ENCODE measurements around the gene APPL1.

The APPL1 gene, protein sequence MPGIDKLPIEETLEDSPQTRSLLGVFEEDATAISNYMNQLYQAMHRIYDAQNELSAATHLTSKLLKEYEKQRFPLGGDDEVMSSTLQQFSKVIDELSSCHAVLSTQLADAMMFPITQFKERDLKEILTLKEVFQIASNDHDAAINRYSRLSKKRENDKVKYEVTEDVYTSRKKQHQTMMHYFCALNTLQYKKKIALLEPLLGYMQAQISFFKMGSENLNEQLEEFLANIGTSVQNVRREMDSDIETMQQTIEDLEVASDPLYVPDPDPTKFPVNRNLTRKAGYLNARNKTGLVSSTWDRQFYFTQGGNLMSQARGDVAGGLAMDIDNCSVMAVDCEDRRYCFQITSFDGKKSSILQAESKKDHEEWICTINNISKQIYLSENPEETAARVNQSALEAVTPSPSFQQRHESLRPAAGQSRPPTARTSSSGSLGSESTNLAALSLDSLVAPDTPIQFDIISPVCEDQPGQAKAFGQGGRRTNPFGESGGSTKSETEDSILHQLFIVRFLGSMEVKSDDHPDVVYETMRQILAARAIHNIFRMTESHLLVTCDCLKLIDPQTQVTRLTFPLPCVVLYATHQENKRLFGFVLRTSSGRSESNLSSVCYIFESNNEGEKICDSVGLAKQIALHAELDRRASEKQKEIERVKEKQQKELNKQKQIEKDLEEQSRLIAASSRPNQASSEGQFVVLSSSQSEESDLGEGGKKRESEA

GRCh38 chr3:57227204-57227929 is at the start of gene APPL1:
APPL1 (plus strand) TSS chr3:57227729; CDS start chr3:57227884, 155 bp downstream.
- peak; percentile 89 for DNase-seq

DNA sequence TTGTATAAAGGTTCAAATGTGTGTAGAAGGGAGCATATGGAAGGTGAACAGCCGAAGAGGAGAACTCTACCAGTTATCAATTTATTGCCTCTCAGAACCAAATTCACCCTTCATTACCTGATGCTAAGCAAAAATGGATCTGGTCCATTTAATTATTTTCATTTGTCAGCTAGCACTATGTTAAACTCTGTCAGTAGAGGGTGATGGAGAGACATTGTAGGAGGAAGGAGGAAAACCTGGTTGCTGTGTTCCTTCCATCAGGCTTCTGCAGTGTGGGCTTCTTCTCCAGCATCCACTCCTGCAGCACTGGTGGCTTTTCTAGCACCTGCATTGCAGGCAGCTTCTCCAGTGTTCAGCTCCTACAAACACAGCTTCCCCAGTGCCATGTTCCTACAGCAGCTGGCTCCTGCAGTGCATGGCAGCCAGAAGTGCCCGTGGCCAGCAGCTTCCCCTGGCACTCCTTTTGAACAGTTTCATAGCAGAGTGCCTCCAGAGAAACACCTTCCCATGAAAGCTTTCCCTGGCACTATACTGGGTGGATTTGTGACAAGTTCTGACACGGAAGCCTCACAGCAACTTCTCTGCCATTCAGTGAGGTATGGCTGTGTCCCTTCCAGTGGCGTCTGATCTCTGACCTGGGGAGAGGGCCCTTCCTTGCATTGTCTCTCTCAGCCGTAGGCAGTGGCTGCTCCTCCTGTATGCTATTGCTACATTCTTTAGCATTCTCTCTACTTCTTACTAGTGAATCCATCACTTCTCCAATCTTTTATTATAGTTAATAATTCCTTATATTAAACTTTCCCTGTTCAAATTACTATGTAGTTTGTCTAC is 47.7 kb upstream of the APPL1 start:
- DNase-seq: no peak

DNA sequence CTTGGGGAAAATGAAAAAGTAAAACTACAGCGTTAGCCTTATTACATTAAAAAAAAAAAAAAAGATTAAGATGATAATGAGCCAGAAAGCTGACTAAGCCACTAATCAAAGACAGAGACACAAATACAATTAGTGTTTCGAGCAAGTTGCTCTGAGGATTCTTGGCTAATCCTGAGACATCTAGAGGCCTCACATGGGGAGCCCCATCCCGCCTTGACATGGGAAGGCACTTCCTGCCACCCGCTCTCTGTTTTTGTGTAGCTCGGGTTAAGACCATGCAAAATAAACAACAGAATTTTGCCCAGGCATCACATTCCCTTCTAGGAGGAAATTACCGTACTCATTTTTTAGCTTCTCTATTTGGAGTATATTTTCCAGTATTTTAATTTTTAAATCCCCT is 43.0 kb upstream of the APPL1 start:
- no peak for DNase-seq

DNA sequence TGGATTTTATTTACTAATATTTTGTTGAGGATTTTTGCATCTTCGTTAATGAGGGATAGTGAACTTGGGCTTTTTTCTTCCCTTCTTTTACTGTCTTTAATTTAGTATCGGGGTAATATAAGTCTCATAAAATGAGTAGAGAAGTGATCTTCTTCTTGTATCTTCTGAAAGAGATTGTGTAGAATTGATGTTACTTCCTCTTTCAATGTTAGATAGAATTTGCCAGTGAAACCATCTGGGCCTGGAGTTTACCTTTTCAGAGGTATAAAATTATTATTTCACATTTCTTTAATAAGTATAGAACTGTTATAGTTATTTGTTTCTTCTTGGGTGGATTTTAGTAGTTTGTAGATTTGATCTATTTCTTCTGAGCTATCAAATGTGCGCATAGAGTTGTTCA is 35.5 kb upstream of the APPL1 start:
- no peak for DNase-seq

GRCh38 chr3:57194641-57195040 is 32.9 kb upstream of the APPL1 start:
- no peak for DNase-seq

DNA sequence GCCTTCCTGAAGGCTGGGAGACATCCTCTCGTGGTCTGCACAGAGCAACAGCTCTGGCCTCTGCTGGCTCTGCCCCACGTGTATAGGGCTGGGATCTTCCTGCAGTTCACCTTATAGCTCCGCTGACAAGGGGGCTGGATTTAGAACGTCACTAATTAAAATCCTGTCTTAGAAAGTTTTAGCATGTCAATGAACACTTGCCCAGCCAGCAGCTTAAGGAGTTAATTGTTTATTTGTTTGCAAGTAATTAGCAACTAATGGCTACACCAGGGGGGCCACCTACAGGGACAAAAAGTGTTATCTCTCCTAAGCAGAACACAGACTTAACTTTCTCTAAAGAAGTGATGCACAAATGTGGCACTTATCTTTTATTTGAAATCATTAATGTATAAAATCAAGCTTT is 27.6 kb upstream of the APPL1 start, which contains the start of gene HESX1:
Gene HESX1, minus strand, starts transcription at position 84 of the 403 bp plus-strand sequence. Its CDS starts 60 bp downstream, at position 24.
- no peak for DNase-seq

DNA sequence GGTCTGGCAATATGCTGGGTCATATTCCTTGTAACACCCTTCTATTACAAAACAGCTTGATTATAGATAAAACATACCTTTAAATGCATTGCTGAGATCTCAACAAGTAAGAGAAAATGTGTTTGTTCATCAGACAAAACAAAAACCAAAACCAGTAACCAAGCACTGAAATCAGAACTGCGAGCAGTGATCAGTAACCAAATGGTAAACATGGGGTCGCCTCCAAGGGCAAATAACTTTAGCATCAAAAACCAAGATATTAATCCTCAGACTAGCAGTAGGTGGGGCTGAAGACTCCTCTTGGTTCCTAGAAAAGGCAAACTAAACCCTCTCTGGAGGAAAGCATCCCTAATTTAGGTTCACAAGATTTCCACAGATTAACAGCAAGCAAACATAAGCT is 21.1 kb upstream of the APPL1 start:
- DNase-seq: no peak

DNA sequence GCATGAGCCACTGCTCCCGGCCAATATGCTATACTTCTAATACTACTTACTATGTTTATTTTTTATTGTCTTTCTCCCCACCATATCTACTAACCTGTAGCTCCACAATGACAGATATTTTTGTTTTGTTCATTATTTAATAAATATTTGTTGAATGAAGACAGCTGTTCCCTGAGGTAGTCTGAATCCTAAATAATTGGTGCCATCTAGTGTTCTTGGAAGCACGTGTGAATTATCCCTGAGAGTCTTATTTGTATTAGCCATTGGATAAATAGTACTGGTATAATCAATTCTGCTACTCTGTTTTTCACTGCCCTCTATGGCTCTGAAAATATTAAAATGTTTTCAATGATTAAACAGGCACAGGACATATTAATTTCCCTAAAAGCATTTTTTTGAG is 5.6 kb upstream of the APPL1 start:
- no peak for DNase-seq

DNA sequence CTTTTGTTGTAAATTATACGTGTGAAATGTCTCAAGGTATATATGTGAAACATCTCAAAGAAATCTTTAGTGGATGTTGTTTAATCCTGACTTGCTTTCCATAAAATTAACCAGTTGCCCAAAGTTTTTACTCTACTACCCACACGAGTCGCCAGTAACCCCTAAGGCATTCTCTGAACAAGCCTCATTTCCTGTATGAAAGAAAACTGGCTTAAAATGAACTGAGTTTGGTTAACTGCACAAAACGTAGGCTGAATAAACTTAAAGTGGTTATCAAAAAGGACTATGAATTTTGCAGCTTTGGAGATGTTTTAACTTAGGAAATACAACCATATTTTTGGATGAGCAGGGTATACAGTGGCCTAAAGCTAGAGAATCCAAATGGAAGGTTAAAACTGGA is 2.7 kb upstream of the APPL1 start:
- no peak for DNase-seq

DNA sequence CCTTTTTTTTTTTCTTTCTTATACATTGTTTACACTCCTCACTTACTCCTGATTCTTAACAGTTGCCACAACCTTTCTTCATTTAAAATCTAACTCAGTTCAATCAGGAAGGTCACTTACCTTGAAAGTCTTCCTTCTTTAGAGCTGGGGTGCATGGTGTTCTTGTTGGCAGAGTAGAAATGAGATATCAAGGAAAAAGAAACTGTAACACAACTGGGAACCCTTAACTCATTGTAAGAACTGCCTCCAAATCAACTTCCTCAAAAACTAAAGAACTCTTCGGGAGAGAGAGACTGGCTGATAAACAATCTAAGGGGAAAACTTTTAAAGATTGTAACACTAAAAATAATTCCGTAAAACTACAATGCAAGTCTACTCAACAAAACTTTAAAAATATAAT is 1.4 kb upstream of the APPL1 start:
- DNase-seq: no peak

DNA sequence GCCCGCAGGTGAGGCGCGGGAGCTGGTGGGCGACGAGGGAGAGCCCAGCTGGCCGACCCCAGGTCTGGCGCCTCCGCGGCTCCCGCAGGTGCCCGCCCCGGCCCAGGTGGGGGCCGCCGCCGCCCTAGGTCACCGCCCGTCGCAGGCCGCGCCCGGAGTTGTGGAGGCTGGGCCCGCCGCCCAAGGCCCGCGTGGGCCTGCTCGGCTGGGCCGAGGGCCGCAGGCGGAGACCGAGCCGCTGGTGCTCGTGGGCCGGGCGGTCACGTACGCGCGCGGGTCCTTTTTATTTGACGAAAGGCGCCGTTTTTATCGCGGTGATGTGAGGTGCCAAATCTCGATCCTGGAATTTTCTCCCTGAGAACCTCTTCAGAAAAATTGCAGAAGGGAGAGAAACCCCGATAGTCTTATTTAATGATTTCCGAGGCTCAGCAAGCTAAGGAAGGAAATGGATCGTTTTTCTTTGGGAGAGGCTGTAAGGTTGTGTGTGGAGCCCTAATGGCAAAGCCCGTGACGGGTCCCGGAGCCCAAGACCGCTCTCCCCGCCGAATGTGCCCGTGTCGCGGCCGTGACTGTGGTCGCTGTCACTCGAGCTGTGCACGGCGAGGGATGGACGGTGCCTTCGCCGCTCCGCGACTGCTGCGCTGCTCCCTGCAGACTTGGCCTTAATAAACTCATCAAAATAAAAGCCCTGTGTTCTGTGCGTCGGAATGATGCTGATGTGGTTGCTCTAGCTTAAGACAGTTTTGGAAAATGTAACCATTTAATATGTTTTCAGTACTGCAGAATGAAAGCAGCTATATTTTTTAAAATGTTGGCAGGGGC is 612 bp downstream of the APPL1 start:
- DNase-seq: peak; percentile 45

DNA sequence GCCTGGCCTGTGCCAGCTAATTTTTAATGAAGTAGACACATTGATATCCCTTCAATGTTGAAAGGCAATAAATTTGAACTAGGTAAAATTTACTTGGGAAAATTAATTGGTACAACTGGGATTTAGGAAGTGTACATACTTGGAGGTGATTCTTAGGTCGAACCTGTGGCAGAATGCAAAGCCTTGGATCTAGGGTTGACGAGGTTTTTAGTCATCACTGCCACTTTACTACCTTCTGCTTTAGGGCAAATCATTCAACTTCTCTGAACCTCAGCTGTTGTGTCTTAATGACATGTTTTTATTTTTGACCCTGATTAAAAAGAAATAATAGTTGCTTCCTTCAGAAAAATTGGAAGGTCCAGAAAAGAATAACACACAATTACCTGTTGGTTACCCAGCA is 2.5 kb downstream of the APPL1 start:
- no peak for DNase-seq

GRCh38 chr3:57233799-57234198 is 6.3 kb downstream of the APPL1 start:
- no peak for DNase-seq

- DNase-seq: no peak
These were observed 7.4 kb downstream of the APPL1 start for GRCh38 chr3:57234613-57235575.

- DNase-seq: no peak
These were observed 17.4 kb downstream of the APPL1 start for GRCh38 chr3:57244946-57245345.

DNA sequence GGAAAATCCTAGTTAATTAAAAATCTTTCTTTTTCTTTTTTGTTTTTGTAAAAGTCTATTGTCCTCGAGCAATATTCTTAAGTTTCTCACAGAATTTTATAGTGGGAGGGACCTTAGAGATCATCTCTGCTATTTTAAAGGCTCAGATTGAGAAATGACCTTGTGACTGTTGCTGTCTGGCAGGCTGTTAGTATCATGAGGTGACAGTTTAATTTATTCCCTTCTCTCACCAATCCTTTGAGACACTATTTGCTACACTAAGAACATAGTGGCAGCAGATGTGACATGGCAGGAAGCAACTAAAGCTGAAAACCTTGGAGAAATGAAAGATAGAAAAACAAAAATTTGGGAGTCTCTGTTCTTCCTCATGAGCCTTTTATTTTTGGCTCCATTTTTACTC is 24.9 kb downstream of the APPL1 start:
- no peak for DNase-seq

DNA sequence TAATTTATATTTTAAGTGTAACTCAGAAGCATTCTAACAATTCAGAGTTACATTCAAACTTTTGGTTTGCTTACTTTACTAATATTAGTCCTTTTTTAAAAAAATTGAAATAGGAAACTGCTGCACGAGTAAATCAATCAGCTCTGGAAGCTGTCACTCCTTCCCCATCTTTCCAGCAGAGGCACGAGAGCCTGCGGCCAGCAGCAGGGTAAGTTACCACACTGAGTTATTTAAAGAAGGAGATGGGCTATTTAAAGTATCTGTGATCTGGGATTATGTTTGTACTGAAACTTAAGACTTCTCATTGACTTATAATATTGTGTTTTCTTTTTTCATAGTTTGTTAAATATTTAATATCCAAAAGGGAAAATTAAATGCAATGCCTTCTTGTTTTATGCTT is 29.3 kb downstream of the APPL1 start:
- DNase-seq: no peak

DNA sequence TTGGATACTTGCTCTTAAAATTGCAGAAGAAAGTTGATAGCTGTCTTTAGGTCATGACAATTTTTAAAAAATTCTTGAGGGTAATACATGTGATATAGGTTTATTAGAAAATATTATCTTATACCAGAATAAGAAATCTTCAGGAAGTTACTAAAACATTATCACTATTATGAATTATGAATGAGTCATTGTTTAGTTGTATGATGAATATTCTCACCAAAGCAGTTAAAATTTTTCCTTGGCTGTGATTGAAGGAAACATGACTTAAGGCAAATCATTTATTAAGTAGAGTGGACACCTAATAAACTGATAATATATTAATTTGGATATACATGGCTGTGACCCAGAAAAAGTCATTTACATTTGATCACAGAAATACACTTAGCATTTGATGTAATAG is 30.1 kb downstream of the APPL1 start:
- DNase-seq: no peak

DNA sequence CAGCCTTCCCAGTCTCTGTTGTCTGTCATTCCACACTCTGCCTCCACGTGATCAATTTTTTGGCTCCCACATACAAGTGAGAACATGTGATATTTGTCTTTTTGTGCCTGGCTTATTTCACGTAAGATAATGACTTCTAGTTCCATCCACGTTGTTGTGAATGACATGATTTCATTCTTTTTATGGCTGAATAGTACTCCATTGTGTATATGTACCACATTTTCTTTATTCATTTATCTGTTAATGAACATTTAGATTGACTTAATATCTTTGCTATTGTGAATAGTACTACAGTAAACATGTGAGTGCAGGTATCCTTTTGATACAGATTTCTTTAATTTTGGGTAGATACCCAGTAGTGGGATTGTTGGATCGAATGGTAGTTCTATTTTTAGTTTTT is 33.6 kb downstream of the APPL1 start:
- no peak for DNase-seq

GRCh38 chr3:57261929-57262328 is 34.4 kb downstream of the APPL1 start:
- DNase-seq: no peak

DNA sequence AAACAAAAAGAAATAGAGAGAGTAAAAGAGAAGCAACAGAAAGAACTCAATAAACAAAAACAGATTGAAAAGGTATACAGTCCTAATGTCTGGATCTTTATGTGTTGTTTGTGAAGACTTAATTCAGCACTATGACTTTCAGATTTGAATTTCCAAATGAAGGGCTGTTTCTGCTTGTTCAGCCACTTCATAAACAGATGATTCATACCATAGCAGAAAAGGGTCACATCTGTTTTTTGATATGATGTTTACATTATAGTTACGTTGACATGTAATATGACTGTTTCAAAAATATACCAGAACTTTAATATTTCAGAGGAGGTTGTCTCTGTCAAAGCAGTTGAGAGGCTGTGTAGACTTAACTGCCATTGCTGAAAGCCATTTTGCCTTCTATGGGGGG is 40.9 kb downstream of the APPL1 start:
- DNase-seq: no peak
